HL-60 (cell line): ENCODE data around the gene ELN.
A peak's percentile ranks its signal among the peaks of the same experiment; 100 is the strongest.

ENCODE experiments used
- DNase-seq, 2 experiments: peaks; one replicate each; pipeline ENCODE4 v3.0.0-alpha.2; 2010 to 2020; ENCODE audit warnings: low read depth in 1 of 2, low spot score in 1 of 2
- H3K27ac ChIP-seq: fragments of 250-450 bp; sonication (Bioruptor Pico); replicated peaks from 2 replicates; pipeline ENCODE4 v1.5.1; 2020; ENCODE audit warnings: mild to moderate bottlenecking, moderate library complexity
- H3K27me3 ChIP-seq: fragments of 250-450 bp; sonication (Bioruptor Pico); 2 replicates; pipeline ENCODE4 v1.5.1; 2021; ENCODE audit warnings: mild to moderate bottlenecking, moderate library complexity; ENCODE audit not compliant: insufficient read depth, poor library complexity, severe bottlenecking
- H3K4me3 ChIP-seq: replicated peaks from 2 replicates; pipeline ENCODE4 v1.5.1; 2011; ENCODE audit warnings: mild to moderate bottlenecking, control low read depth, low read length; ENCODE audit not compliant: insufficient read depth
- CTCF ChIP-seq: IDR thresholded peaks from one replicate; pipeline ENCODE4 v1.5.1; 2011; ENCODE audit warnings: low read length, control low read depth, inconsistent platforms; ENCODE audit not compliant: insufficient read depth
- GABPA ChIP-seq: IDR thresholded peaks from 2 replicates; pipeline ENCODE4 v1.6.1; 2012; ENCODE audit warnings: low read depth
- POLR2AphosphoS5 ChIP-seq: IDR thresholded peaks from 2 replicates; pipeline ENCODE4 v1.6.1; 2012; ENCODE audit warnings: low read depth
- REST ChIP-seq: IDR thresholded peaks from 2 replicates; pipeline ENCODE4 v1.6.1; 2012; ENCODE audit warnings: low read depth; ENCODE audit not compliant: insufficient replicate concordance
- SPI1 ChIP-seq: IDR thresholded peaks from 2 replicates; pipeline ENCODE4 v1.6.1; 2012; ENCODE audit warnings: low read depth, mild to moderate bottlenecking, borderline replicate concordance

Gene ELN

GRCh38 chr7:74000489-74001149 is 27.4 kb upstream of the ELN start:
- TF ChIP-seq POLR2AphosphoS5, result no peak
- no peak for TF ChIP-seq REST
- no peak for TF ChIP-seq CTCF
- TF ChIP-seq GABPA, result no peak
- TF ChIP-seq SPI1, result no peak
- Histone ChIP-seq H3K4me3 (no peak overlapping the region), H3K27ac (no peak overlapping the region), H3K27me3 (no peaks in the 10 kb centered on the region)
- no peak for DNase-seq

- no peak for TF ChIP-seq SPI1
- no peak for TF ChIP-seq REST
- TF ChIP-seq CTCF, result no peak
- no peak for TF ChIP-seq POLR2AphosphoS5
- TF ChIP-seq GABPA, result no peak
- no peak for DNase-seq
- H3K4me3 ChIP-seq, result no peak overlapping the region
- no peak overlapping the region for H3K27ac ChIP-seq
- H3K27me3 ChIP-seq, result no peaks in the 10 kb centered on the region
Observed at GRCh38 chr7:74001150-74001494, 26.9 kb upstream of the ELN start.

GRCh38 chr7:74002474-74003017 is 25.4 kb upstream of the ELN start:
- Histone ChIP-seq H3K4me3 (no peak overlapping the region), H3K27ac (no peak overlapping the region), H3K27me3 (no peaks in the 10 kb centered on the region)
- TF ChIP-seq GABPA (no peak), REST (no peak), SPI1 (peak; percentile 80), CTCF (no peak), POLR2AphosphoS5 (no peak)
- DNase-seq, result peak; percentile 26 to 60
